T-helper 9 cell (primary cell): ENCODE measurements around the gene VWA5B2.

Source experiments
- DNase-seq: peaks from one replicate; pipeline ENCODE4 v3.0.0-alpha.2; 2020

The VWA5B2 gene

GRCh38 chr3:184227481-184227935, 1.9 kb upstream of the VWA5B2 start:
- DNase-seq = peak; percentile 51

- DNase-seq = no peak
Observed at GRCh38 chr3:184228376-184229137, 828 bp upstream of the VWA5B2 start.

GRCh38 chr3:184230081-184230602, 757 bp downstream of the VWA5B2 start:
- DNase-seq = no peak

GRCh38 chr3:184230603-184231528, 1.5 kb downstream of the VWA5B2 start:
- DNase-seq = no peak

GRCh38 chr3:184231671-184232070, 2.3 kb downstream of the VWA5B2 start:
- no peak for DNase-seq

GRCh38 chr3:184233127-184233843, 3.9 kb downstream of the VWA5B2 start:
- no peak for DNase-seq

- DNase-seq = no peak
Observed at GRCh38 chr3:184234224-184234623, 4.8 kb downstream of the VWA5B2 start.

GRCh38 chr3:184234671-184235380, 5.4 kb downstream of the VWA5B2 start:
- no peak for DNase-seq

- no peak for DNase-seq
Observed at GRCh38 chr3:184235381-184236032, 6.1 kb downstream of the VWA5B2 start.

- DNase-seq = no peak
Observed at GRCh38 chr3:184236033-184236410, 6.6 kb downstream of the VWA5B2 start.

GRCh38 chr3:184236636-184237035, 7.3 kb downstream of the VWA5B2 start:
- no peak for DNase-seq

- no peak for DNase-seq
Observed at GRCh38 chr3:184237211-184237610, 7.8 kb downstream of the VWA5B2 start.

- DNase-seq = no peak
Observed at GRCh38 chr3:184237807-184238206, 8.4 kb downstream of the VWA5B2 start.

- DNase-seq = no peak
Observed at GRCh38 chr3:184238246-184238818, 8.9 kb downstream of the VWA5B2 start.

- DNase-seq = no peak
Observed at GRCh38 chr3:184239221-184239620, 9.8 kb downstream of the VWA5B2 start.

- no peak for DNase-seq
Observed at GRCh38 chr3:184239708-184240107, 10.3 kb downstream of the VWA5B2 start.

- no peak for DNase-seq
Observed at GRCh38 chr3:184240384-184241140, 11.2 kb downstream of the VWA5B2 start.

- DNase-seq = no peak
Observed at GRCh38 chr3:184241141-184241446, 11.7 kb downstream of the VWA5B2 start.

GRCh38 chr3:184241447-184242296, 12.3 kb downstream of the VWA5B2 start:
- no peak for DNase-seq

- no peak for DNase-seq
Observed at GRCh38 chr3:184242297-184242685, 12.9 kb downstream of the VWA5B2 start.
